Bronchial epithelial cell (primary cell): Measurements from ENCODE around the gene SEMA3F. TPM values are rescaled to one million over a fixed set of nuclear protein-coding genes. Genes with fewer than 3 reads are reported as not detected.

Experiments used
- DNase-seq: peaks from one replicate; pipeline ENCODE4 v3.0.0-alpha.2; 2010; ENCODE audit warnings: low read depth
- FAIRE-seq: peaks from 2 replicates; lab custom pipeline; 2011; peaks lifted over from hg19 to GRCh38; lab: Jason Lieb, UNC
- H3K27me3 ChIP-seq: 2 replicates; pipeline ENCODE4 v1.5.1; 2011; ENCODE audit warnings: low read length; ENCODE audit not compliant: control insufficient read depth, insufficient read depth
- H3K36me3 ChIP-seq: 2 replicates; pipeline ENCODE4 v1.5.1; 2011; ENCODE audit warnings: low read length; ENCODE audit not compliant: control insufficient read depth, insufficient read depth
- H3K4me3 ChIP-seq: 2 replicates; pipeline ENCODE4 v1.5.1; 2011; ENCODE audit warnings: mild to moderate bottlenecking, low read depth, low read length, control low read depth
- total RNA-seq: library from RNA; depleted of rRNA; stranded (reverse); fragments of >200 nt; gene quantifications from 2 replicates; pipeline ENCODE4 v1.2.1, GENCODE V29; 2014
- TF ChIP-seq, protein P1 (sequence below): IDR thresholded peaks from 2 replicates; pipeline ENCODE4 v1.5.1; 2011; ENCODE audit warnings: mild to moderate bottlenecking, moderate library complexity, low read length, control low read depth, inconsistent platforms; ENCODE audit not compliant: insufficient read depth, severe bottlenecking

SEMA3F gene
- total RNA-seq, 1 donor from 2014 or later = 35.5 TPM

GRCh38 chr3:50165910-50166538 is 10.9 kb downstream of the SEMA3F start:
- no peak for FAIRE-seq
- TF ChIP-seq, protein P1, sequence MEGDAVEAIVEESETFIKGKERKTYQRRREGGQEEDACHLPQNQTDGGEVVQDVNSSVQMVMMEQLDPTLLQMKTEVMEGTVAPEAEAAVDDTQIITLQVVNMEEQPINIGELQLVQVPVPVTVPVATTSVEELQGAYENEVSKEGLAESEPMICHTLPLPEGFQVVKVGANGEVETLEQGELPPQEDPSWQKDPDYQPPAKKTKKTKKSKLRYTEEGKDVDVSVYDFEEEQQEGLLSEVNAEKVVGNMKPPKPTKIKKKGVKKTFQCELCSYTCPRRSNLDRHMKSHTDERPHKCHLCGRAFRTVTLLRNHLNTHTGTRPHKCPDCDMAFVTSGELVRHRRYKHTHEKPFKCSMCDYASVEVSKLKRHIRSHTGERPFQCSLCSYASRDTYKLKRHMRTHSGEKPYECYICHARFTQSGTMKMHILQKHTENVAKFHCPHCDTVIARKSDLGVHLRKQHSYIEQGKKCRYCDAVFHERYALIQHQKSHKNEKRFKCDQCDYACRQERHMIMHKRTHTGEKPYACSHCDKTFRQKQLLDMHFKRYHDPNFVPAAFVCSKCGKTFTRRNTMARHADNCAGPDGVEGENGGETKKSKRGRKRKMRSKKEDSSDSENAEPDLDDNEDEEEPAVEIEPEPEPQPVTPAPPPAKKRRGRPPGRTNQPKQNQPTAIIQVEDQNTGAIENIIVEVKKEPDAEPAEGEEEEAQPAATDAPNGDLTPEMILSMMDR = no peak

GRCh38 chr3:50166620-50167019 is 11.5 kb downstream of the SEMA3F start:
- no peak overlapping the region for H3K4me3 ChIP-seq

More at GRCh38 chr3:50165910-50166538, 10.9 kb downstream of the SEMA3F start:
- Histone ChIP-seq H3K4me3 (no peak overlapping the region), H3K36me3 (peaks cover 56% of the 10 kb centered on the region), H3K27me3 (no peaks in the 10 kb centered on the region)
- no peak for DNase-seq

DNA sequence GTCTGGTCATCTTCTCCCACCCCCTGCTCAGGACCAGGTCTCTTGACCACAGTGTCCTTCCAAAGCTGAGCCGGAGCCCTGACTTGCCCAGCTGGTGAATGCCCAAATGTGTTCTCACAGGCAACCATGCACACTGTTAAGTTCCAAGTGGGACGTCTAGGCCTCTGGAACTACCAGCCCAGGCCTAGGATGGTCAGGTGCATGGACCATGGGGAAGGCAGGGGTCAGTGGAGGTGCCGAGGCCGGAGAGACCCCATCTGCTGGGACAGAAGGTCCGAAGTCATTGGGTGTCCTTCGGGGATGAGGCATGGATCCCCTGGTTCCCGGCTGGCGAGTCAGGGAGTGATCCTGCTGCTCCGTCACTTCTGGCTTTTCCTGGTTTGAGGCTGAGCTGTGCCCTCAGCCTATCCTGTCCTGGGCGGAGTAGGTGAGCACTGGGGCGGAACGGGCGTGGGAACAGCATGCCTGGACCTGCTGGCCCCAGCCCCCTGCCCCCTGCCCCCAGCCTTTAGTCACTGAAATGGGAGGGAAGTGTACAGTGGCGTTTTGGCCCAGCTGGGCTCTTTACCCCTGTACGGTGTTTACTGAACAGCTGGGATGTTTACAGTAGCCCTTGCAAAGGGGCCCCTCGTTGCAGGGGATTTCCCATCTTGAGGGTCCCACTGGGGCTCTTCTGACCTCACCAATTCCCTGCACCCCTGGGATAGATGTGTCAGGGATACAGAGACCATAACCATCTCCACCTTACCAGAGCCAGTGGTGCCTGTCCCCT is 12.1 kb downstream of the SEMA3F start:
- DNase-seq = peak; percentile 87
- Histone ChIP-seq H3K36me3 (peaks cover 53% of the 10 kb centered on the region), H3K27me3 (no peaks in the 10 kb centered on the region), H3K4me3 (no peak overlapping the region)
- FAIRE-seq = no peak
- TF ChIP-seq, protein P1 = no peak

More at GRCh38 chr3:50166620-50167019, 11.5 kb downstream of the SEMA3F start:
- Histone ChIP-seq H3K36me3 (peaks cover 53% of the 10 kb centered on the region), H3K27me3 (no peaks in the 10 kb centered on the region)
- FAIRE-seq = no peak
- TF ChIP-seq, protein P1 = no peak
- DNase-seq = no peak

DNA sequence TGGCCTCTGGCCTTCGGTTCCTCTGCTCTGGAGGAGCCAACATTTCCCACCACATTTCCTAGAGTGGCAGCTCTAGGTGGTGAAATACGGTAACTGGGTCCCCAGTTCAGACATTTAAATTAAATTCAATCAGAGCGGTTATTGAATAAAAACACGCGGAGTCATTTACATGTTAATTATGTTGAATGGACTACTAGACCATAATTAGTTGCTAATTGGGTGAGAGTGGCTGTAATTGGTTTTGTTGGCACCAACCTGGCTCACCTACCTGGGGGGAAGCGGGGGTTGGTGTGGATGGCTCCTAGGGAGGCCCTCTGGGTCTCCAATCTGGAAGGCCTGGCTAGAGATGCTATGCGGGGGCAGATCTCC is 12.7 kb downstream of the SEMA3F start:
- H3K36me3 ChIP-seq = peaks cover 57% of the 10 kb centered on the region
- H3K27me3 ChIP-seq = no peaks in the 10 kb centered on the region
- FAIRE-seq = no peak
- no peak overlapping the region for H3K4me3 ChIP-seq
- DNase-seq = no peak
- TF ChIP-seq, protein P1 = no peak

DNA sequence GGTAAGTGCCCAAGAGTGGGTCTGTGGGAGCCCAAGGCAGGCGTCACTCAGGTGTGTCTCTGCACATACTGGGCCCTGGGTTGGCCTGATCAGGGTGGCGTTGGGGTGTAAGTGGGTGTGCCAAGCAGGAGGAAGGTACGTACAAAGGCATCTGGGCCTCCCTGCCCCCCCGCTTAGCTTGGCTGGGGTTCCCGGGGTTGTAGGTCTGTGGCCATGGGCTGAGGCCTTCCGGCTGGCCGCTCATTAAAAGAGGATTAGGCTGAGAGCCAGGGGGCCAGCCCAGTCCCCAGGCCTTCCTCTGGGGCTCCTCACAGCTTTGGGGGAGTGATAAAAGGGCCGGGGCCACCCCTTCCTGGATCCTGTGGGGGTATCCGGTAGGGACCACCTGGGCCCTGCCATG is 13.3 kb downstream of the SEMA3F start:
- Histone ChIP-seq H3K4me3 (no peak overlapping the region), H3K36me3 (peaks cover 57% of the 10 kb centered on the region), H3K27me3 (no peaks in the 10 kb centered on the region)
- TF ChIP-seq, protein P1 = no peak
- FAIRE-seq = no peak
- no peak for DNase-seq
